ENCODE results near the gene OR5K4. TPM values are rescaled to one million over a fixed set of nuclear protein-coding genes. Genes with fewer than 3 reads are reported as not detected.

Gene OR5K4
- total and polyA plus RNA-seq, 4 donors = not detected

DNA sequence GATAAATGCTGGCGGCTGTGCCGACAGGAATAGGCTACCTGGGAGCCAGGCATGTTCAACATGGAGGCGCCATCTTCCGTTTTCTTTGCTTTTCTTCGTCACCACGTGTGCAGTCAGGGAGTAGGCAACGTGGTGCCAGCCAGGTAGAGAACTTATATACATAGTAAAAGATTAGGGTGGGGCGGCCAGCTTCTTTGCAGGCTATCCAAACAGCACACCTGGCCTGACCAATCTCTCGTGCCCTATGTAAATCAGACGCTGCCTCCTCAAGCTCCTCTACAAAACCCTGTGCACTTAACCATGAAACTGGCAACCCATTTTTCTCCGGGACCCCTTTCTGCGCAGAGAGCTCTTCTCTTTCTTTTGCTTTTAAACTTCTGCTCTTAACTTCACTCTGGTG, 28.6 kb upstream of the OR5K4 start (continued):
- TF ChIP-seq, protein P1, sequence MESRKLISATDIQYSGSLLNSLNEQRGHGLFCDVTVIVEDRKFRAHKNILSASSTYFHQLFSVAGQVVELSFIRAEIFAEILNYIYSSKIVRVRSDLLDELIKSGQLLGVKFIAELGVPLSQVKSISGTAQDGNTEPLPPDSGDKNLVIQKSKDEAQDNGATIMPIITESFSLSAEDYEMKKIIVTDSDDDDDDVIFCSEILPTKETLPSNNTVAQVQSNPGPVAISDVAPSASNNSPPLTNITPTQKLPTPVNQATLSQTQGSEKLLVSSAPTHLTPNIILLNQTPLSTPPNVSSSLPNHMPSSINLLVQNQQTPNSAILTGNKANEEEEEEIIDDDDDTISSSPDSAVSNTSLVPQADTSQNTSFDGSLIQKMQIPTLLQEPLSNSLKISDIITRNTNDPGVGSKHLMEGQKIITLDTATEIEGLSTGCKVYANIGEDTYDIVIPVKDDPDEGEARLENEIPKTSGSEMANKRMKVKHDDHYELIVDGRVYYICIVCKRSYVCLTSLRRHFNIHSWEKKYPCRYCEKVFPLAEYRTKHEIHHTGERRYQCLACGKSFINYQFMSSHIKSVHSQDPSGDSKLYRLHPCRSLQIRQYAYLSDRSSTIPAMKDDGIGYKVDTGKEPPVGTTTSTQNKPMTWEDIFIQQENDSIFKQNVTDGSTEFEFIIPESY (IDR thresholded peaks at IDR 0.05) = no peak
- TF ChIP-seq RXRA (IDR thresholded peaks at IDR 0.05) (no peak), TAF1 (conservative IDR thresholded peaks at IDR 0.05) (no peak), YY1 (IDR thresholded peaks at IDR 0.05) (no peak), SP1 (IDR thresholded peaks at IDR 0.05) (no peak)
- TF ChIP-seq, protein P2, sequence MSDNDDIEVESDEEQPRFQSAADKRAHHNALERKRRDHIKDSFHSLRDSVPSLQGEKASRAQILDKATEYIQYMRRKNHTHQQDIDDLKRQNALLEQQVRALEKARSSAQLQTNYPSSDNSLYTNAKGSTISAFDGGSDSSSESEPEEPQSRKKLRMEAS (IDR thresholded peaks at IDR 0.05) = no peak

GRCh38 chr3:98326105-98326893, 27.4 kb upstream of the OR5K4 start:
- WGBS = 70% methylated on average over 2 of the region's 2 CpGs
- no peak for TF ChIP-seq EGR1 (IDR thresholded peaks at IDR 0.05; ENCODE audit: low read depth in 2 of 2)
- TF ChIP-seq, protein P2 (IDR thresholded peaks at IDR 0.05) = no peak
- no peak for DNase-seq (ENCODE audit: low spot score)
- H3K36me3 ChIP-seq (ENCODE audit: control insufficient read depth in 4 of 4, insufficient read depth in 3 of 4, low read depth in 1 of 4, low read length in 3 of 4) = no peaks in the 10 kb centered on the region
- H3K4me1 ChIP-seq (ENCODE audit: control insufficient read depth in 4 of 4, insufficient read depth in 4 of 4, low read length in 3 of 4) = peaks cover 0 to 2% (median 0%) of the 10 kb centered on the region in 4 donors
- no peak overlapping the region for H3K4me3 ChIP-seq (ENCODE audit: low read depth in 1 of 3, low read length in 3 of 3)
- H3K27ac ChIP-seq (ENCODE audit: low read depth in 1 of 2, low read length in 2 of 2) = no peak overlapping the region
- no peaks in the 10 kb centered on the region for H3K9me3 ChIP-seq (ENCODE audit: control insufficient read depth in 4 of 4, low read length in 3 of 4)
- H3K9ac ChIP-seq (ENCODE audit: low read depth in 1 of 2, low read length in 2 of 2) = no peak overlapping the region
- H3K27me3 ChIP-seq (ENCODE audit: control insufficient read depth in 4 of 4, insufficient read depth in 4 of 4, low read length in 3 of 4) = no peaks in the 10 kb centered on the region

GRCh38 chr3:98326945-98327344, 26.7 kb upstream of the OR5K4 start:
- H3K9me3 ChIP-seq (ENCODE audit: control insufficient read depth in 4 of 4, low read length in 3 of 4) = no peaks in the 10 kb centered on the region
- no peaks in the 10 kb centered on the region for H3K27me3 ChIP-seq (ENCODE audit: control insufficient read depth in 4 of 4, insufficient read depth in 4 of 4, low read length in 3 of 4)
- H3K4me1 ChIP-seq (ENCODE audit: control insufficient read depth in 4 of 4, insufficient read depth in 4 of 4, low read length in 3 of 4) = peaks cover 0 to 2% (median 0%) of the 10 kb centered on the region in 4 donors
- H3K4me3 ChIP-seq (ENCODE audit: low read depth in 1 of 3, low read length in 3 of 3) = no peak overlapping the region
- no peak overlapping the region for H3K9ac ChIP-seq (ENCODE audit: low read depth in 1 of 2, low read length in 2 of 2)
- no peak for TF ChIP-seq HNF4A (conservative IDR thresholded peaks at IDR 0.05)
- no peak for TF ChIP-seq NR2F2 (IDR thresholded peaks at IDR 0.05)
- no peak for TF ChIP-seq YY1 (IDR thresholded peaks at IDR 0.05)
- TF ChIP-seq EGR1 (IDR thresholded peaks at IDR 0.05; ENCODE audit: low read depth in 2 of 2) = no peak
- TF ChIP-seq, protein P3, sequence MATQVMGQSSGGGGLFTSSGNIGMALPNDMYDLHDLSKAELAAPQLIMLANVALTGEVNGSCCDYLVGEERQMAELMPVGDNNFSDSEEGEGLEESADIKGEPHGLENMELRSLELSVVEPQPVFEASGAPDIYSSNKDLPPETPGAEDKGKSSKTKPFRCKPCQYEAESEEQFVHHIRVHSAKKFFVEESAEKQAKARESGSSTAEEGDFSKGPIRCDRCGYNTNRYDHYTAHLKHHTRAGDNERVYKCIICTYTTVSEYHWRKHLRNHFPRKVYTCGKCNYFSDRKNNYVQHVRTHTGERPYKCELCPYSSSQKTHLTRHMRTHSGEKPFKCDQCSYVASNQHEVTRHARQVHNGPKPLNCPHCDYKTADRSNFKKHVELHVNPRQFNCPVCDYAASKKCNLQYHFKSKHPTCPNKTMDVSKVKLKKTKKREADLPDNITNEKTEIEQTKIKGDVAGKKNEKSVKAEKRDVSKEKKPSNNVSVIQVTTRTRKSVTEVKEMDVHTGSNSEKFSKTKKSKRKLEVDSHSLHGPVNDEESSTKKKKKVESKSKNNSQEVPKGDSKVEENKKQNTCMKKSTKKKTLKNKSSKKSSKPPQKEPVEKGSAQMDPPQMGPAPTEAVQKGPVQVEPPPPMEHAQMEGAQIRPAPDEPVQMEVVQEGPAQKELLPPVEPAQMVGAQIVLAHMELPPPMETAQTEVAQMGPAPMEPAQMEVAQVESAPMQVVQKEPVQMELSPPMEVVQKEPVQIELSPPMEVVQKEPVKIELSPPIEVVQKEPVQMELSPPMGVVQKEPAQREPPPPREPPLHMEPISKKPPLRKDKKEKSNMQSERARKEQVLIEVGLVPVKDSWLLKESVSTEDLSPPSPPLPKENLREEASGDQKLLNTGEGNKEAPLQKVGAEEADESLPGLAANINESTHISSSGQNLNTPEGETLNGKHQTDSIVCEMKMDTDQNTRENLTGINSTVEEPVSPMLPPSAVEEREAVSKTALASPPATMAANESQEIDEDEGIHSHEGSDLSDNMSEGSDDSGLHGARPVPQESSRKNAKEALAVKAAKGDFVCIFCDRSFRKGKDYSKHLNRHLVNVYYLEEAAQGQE (IDR thresholded peaks at IDR 0.05) = no peak
- no peak for TF ChIP-seq FOXA1 (IDR thresholded peaks at IDR 0.05)
- TF ChIP-seq JUND (IDR thresholded peaks at IDR 0.05) = no peak
- no peak for TF ChIP-seq SP1 (IDR thresholded peaks at IDR 0.05)
- TF ChIP-seq, protein P1 (IDR thresholded peaks at IDR 0.05) = no peak
- no peak for TF ChIP-seq GABPA (IDR thresholded peaks at IDR 0.05 in 1 of 2, conservative IDR thresholded peaks at IDR 0.05 in 1 of 2)
- no peak for TF ChIP-seq RAD21 (IDR thresholded peaks at IDR 0.05)
- TF ChIP-seq RXRA (IDR thresholded peaks at IDR 0.05) = no peak
- TF ChIP-seq, protein P2 (IDR thresholded peaks at IDR 0.05) = no peak
- no peak for TF ChIP-seq HNF4G (IDR thresholded peaks at IDR 0.05)
- no peak for TF ChIP-seq ATF3 (IDR thresholded peaks at IDR 0.05)
- no peak for TF ChIP-seq FOXA2 (IDR thresholded peaks at IDR 0.05)
- TF ChIP-seq CTCF (IDR thresholded peaks at IDR 0.05; ENCODE audit: low read depth, low read length, missing input control) = no peak
- no peak for TF ChIP-seq TAF1 (conservative IDR thresholded peaks at IDR 0.05)
- no peak for DNase-seq (ENCODE audit: low spot score)
- H3K27ac ChIP-seq (ENCODE audit: low read depth in 1 of 2, low read length in 2 of 2) = no peak overlapping the region
- no peaks in the 10 kb centered on the region for H3K36me3 ChIP-seq (ENCODE audit: control insufficient read depth in 4 of 4, insufficient read depth in 3 of 4, low read depth in 1 of 4, low read length in 3 of 4)

Measured in liver (tissue), 9 donors.